Keratinocyte (primary cell): ENCODE data around the gene USP46.

Experiments
- CTCF ChIP-seq, 3 experiments: IDR thresholded peaks in 1 of 3; conservative IDR thresholded peaks in 1 of 3; optimal IDR thresholded peaks in 1 of 3; 2 replicates in 2 of 3; 3 replicates in 1 of 3; pipeline versions ENCODE3 to v1.5.1; 2011; ENCODE audit warnings: low read length in 3 of 3, mild to moderate bottlenecking in 3 of 3, moderate library complexity in 2 of 3, control low read depth in 1 of 3, inconsistent platforms in 1 of 3; ENCODE audit not compliant: insufficient read depth in 2 of 3; ENCODE audit errors: extremely low read depth in 1 of 3
- EZH2 ChIP-seq: IDR thresholded peaks from one replicate; pipeline ENCODE4 v1.6.1; 2012; ENCODE audit warnings: inconsistent platforms, mild to moderate bottlenecking, low read length, moderate library complexity

DNA sequence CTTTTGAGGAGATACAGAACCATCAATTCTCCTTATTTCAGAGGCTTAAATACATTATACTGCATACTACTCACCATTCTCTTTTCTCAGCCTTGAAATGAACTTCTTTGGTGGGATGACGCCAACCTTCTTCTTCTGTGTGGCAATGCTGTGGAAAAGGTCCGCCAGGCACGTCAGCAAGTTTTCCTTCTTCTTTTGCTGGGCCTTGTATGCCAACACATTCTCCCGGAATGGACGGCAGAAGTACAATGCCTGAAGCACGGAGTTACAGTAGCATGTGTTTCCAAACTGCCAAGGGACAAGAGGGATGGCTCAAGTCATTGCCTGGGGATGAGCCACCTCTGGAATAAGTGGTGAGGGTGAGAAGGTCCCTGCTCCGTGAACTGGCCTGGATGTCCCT, 31.2 kb downstream of the USP46 start:
- TF ChIP-seq CTCF (optimal IDR thresholded peaks at IDR 0.05 in 1 of 3, IDR thresholded peaks at IDR 0.05 in 1 of 3, conservative IDR thresholded peaks at IDR 0.05 in 1 of 3; ENCODE audit: extremely low read depth in 1 of 3, insufficient read depth in 2 of 3, low read length in 3 of 3) (no peak), EZH2 (no peak)
